Activated T-cell treated with anti-CD3 and anti-CD28 coated beads for 1 hour (primary cell): Measurements from ENCODE around the gene XAGE2.
"Not testable (repeated sequence)": the region's sequence is repeated elsewhere in the genome, so short reads cannot be mapped to it uniquely, and the experiment has no call there.

Experiments used
- DNase-seq: peaks from one replicate; pipeline ENCODE4 v3.0.0-alpha.2; 2020; ENCODE audit warnings: low read depth

Gene XAGE2, protein sequence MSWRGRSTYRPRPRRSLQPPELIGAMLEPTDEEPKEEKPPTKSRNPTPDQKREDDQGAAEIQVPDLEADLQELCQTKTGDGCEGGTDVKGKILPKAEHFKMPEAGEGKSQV

DNA sequence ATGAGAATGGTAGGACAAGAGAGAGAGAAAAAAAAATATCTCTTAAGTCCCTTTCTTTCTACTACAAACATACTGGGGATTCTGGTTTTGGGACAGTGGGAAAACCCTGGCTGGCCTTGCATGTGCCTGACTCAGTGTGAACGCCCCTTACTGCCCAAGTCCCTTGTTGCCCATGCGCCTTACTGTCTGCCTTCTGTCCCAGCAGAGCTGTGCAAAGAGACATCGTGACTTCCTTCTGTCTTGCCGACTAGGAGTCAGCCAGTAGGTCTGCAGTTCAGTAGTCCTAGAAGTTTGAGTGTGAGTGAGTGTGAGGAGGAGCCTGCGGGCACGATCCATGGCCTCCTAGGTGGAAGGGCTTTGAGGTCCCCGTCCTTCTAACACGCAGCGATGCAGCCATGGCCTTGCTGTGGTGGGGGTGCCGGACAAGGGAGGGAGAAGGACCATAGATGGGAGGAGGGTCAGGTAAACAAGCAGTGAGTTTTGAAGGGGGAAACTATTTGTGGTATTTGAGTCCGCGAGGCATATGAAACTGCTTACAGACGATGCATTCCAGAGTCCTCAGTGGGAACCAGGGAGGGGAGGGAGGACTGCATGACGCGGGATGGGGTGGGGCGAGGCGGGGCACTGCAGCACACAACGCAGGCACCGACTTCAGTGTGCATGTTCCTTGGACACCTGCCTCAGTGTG, at the start of gene XAGE2:
TSS of gene XAGE2 (plus strand) at position 654 of the 688 bp plus-strand sequence. CDS start 994 bp downstream, outside the sequence.
- DNase-seq = no peak

GRCh38 chrX:52337410-52337809, 31.4 kb upstream of the XAGE2 start:
- DNase-seq = no peak

DNA sequence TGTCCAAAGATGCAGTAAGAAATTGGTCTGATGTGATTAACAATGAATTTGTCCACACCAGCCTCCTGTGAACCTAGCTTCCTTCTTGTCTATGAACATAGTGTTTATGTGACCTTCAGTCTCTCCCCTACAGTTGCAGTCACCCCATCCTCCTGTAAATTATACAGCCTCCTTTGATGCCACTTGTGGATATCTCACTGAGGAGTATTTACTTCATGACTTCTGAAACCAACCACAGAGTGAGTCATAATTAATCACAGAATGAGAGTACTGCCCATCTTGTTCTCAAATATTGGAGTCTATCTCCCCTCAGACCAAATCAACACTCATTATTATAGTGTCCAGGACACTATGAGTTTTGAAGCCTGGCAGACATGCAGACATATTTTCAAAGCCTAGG, 27.3 kb upstream of the XAGE2 start:
- no peak for DNase-seq

- not testable (repeated sequence) for DNase-seq
Observed at GRCh38 chrX:52343131-52343530, 25.7 kb upstream of the XAGE2 start.

- peak; percentile 2 for DNase-seq
Observed at GRCh38 chrX:52345402-52345801, 23.4 kb upstream of the XAGE2 start.

GRCh38 chrX:52346174-52347165, 22.4 kb upstream of the XAGE2 start:
- no peak for DNase-seq

DNA sequence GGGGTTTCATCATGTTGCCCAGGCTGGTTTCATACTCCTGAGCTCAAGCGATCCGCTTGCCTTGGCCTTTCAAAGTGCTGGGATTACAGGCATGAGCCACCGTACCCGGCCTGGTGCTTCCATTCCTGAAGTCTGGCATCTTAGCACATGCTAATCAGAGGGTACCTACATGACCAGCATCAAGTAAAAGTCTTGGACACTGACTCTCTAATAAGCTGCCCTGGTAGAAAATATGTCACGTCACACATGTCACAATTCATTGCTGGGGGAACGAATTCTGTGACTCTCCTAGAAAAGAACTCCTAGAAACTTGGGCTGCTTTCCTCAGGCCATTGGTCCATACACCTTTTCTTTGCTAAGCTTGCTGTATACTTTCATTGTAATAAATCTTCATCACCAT, 19.1 kb upstream of the XAGE2 start:
- no peak for DNase-seq

DNA sequence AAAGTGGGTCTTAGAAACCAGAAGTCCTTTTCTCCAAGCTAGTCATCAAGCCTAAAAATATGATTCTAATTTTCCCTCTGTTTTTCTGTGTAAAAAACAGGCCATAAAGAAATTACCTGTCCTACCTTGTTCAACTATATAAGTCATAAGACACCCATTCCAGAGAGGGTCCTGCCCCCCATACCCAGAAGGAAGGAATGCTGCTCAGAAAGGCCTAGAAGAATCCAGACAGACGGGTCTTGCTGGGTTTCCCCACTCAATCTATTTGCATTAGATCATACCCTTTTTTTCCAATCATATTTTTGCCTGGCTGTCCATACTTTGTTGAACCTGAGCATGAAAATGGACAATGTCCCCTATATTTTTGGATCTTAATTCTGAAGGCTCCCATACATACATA, 16.3 kb upstream of the XAGE2 start:
- DNase-seq = no peak

DNA sequence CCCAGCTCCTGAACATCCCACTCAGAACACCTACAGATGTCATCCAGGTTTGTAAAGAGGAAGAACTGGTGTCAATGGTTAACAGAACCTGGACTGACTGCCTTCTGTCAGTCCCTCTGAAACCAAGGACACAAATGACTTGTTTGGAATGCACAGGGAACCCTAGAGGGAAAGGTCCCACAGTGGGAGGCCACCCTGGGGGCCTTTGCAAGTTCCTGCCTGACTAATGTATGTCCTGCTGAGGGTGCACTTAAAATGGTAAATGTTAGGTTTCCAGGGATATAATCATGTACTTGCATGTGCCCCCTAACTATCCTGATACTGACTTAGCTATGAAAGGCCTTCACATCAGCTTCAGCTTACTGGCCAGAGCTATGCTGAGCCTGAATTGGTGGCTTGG, 15.0 kb upstream of the XAGE2 start:
- DNase-seq = no peak

- no peak for DNase-seq
Observed at GRCh38 chrX:52355108-52355507, 13.7 kb upstream of the XAGE2 start.

DNA sequence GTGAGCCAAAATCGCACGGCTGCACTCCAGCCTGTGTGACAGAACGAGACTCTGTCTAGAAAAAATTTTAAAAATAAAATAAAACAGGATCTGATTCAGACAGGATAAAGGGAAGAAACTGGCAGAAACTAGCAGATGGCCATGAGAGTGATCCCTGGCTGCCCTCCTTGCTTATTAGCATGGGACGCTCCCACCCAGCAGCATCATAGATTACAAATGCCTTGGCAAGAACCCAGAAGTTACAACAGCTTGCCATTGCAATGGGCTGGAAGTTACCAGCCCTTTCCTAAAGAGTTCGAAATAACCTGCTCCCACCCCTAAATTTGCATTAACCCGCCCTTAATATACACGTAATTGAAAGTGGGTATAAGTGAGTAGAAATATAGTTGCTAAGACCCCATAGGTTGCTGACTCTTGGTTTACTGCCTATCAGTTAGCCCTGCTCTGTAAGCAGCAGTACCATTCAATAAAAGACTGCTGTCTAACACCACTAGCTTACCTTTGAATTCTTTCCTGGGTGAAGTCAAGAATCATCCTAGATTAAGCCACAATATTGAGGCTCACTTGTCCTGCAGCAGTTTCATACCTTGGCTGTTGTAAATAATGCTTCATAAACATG, 9.1 kb upstream of the XAGE2 start:
- no peak for DNase-seq

- no peak for DNase-seq
Observed at GRCh38 chrX:52361941-52362340, 6.9 kb upstream of the XAGE2 start.

- no peak for DNase-seq
Observed at GRCh38 chrX:52363247-52363883, 5.5 kb upstream of the XAGE2 start.

- no peak for DNase-seq
Observed at GRCh38 chrX:52378870-52379269, 10.0 kb downstream of the XAGE2 start.

GRCh38 chrX:52380993-52381392, 12.2 kb downstream of the XAGE2 start:
- DNase-seq = no peak

GRCh38 chrX:52410439-52411394, 41.9 kb downstream of the XAGE2 start:
- DNase-seq = no peak

DNA sequence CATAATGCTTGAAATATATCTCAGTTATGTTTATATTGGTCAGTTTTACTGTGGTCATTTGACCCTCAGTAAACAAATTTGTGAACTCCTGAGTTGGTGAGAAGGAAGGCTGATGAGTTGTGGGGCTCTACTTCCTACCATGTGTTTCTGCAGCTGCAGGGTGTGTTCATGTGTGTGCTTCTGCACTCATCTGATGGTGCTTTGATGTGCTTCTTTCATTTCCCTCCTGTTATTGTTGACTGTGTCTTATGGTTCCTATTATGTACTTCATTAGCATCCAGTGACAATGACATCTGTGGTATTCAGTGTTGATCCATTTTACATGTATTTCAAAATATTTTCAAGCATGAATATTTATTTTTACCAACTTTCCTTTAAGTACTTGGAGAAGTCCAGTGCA, 46.5 kb downstream of the XAGE2 start:
- no peak for DNase-seq

DNA sequence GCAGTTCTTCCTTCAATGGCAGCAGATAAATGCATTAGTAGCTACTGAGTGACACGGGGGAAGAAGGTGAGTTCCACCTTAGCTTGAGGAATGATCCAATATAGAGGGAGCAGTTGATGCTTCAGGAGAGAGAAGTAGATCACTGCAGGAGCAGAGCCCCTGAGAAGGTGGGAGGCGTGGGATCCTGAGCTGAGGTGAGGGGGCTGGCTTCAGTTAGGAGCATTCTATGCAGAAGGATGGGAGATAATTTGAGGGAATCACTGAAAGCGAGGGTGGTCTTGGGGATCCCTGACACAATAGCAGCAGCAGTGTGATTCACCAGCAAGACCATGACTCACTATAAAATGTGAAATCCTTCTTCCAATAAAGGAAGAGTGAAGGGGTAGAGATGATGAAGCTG, 48.0 kb downstream of the XAGE2 start:
- no peak for DNase-seq

DNA sequence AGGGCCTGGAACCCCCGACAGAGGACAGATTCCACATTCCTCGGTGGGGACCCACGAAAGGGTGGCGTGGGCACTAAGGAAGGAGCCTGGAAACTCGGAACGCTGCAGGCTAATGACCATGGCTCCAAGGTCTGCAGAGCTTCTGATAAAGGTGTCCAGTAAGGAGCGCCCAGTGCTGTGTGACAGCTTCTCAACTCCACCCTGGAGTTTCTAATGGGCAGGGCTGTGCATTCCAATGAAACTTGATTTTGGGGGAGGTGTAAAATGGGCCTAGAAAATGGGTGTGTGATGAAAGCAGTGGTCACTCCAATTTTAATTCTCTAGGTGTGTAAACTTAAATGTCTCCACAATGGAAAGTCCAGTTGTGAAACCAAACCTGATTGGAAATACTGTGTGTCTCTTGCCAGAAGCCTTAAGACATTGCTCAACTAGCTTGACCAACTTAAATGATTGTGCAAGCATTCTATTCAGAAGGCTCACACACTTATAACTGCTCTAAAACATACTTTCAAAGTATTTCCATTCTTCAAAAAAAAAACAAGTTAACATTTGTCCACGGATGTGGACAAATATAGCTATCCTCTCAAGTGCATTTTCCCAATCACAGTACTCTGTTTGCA, 52.1 kb downstream of the XAGE2 start:
- no peak for DNase-seq

GRCh38 chrX:52422884-52423283, 54.1 kb downstream of the XAGE2 start:
- DNase-seq = no peak
